ENCODE results near the gene GOLGA6A. TPM values are rescaled to one million over a fixed set of nuclear protein-coding genes. Genes with fewer than 3 reads are reported as not detected.

Gene GOLGA6A
- total and polyA plus RNA-seq, 2 of the 13 experiments (the other 11 are each of a cell fraction or from before 2014, with no cell fraction given): 0.04 to 0.22 TPM

DNA sequence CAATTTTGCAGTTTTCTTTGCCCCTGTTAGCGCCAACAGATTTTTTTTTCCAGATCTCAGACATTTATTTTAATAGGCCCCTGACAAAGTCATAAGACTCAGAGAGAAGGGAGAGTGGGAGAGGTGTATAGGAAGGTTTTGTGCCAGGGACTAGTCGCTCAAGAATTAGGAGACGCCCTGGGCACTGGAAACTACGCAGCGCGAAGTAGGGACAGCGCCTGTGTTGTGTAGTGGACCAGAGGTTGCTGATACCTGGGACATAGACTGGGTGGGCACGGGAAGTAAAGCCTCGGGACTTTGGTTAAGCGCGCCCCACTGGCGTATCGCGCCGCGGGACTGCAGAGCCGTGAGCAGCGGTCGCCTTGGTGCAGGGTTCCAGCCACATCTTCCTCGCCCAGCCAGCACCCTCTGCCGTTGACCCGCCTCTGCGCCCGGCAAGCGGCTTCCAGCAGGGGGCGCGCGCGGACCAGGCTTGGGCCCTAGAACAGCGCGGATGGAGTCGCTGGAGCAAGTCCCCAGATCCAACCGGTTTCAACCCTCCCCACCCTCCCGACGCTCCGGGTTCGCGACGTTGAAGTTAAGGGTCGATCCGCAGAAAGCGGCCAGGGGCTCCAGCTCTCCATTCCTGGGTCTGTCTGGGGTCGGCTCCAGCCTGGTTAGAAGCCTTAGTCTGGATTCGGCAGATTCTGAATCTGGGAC lies 45.1 kb upstream of the GOLGA6A start (continued):
- TF ChIP-seq, protein P1, sequence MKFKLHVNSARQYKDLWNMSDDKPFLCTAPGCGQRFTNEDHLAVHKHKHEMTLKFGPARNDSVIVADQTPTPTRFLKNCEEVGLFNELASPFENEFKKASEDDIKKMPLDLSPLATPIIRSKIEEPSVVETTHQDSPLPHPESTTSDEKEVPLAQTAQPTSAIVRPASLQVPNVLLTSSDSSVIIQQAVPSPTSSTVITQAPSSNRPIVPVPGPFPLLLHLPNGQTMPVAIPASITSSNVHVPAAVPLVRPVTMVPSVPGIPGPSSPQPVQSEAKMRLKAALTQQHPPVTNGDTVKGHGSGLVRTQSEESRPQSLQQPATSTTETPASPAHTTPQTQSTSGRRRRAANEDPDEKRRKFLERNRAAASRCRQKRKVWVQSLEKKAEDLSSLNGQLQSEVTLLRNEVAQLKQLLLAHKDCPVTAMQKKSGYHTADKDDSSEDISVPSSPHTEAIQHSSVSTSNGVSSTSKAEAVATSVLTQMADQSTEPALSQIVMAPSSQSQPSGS (CRISPR knock-in tag; IDR thresholded peaks at IDR 0.05): no peak
- no peak for TF ChIP-seq ZNF7 (CRISPR knock-in tag; IDR thresholded peaks at IDR 0.05)
- TF ChIP-seq ZNF720 (CRISPR knock-in tag; IDR thresholded peaks at IDR 0.05): no peak
- TF ChIP-seq, protein P2, sequence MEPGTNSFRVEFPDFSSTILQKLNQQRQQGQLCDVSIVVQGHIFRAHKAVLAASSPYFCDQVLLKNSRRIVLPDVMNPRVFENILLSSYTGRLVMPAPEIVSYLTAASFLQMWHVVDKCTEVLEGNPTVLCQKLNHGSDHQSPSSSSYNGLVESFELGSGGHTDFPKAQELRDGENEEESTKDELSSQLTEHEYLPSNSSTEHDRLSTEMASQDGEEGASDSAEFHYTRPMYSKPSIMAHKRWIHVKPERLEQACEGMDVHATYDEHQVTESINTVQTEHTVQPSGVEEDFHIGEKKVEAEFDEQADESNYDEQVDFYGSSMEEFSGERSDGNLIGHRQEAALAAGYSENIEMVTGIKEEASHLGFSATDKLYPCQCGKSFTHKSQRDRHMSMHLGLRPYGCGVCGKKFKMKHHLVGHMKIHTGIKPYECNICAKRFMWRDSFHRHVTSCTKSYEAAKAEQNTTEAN (CRISPR knock-in tag; conservative IDR thresholded peaks at IDR 0.05): no peak
- TF ChIP-seq ZNF484 (CRISPR knock-in tag; IDR thresholded peaks at IDR 0.05; ENCODE audit: borderline replicate concordance, low read depth): no peak
- no peak for TF ChIP-seq SMAD9 (CRISPR knock-in tag; IDR thresholded peaks at IDR 0.05)
- TF ChIP-seq, protein P3, sequence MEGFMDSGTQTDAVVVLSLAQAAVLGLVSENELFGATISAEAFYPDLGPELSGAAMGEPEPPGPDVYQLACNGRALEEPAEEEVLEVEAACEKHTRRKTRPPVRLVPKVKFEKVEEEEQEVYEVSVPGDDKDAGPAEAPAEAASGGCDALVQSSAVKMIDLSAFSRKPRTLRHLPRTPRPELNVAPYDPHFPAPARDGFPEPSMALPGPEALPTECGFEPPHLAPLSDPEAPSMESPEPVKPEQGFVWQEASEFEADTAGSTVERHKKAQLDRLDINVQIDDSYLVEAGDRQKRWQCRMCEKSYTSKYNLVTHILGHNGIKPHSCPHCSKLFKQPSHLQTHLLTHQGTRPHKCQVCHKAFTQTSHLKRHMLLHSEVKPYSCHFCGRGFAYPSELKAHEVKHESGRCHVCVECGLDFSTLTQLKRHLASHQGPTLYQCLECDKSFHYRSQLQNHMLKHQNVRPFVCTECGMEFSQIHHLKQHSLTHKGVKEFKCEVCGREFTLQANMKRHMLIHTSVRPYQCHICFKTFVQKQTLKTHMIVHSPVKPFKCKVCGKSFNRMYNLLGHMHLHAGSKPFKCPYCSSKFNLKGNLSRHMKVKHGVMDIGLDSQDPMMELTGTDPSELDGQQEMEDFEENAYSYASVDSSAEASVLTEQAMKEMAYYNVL (CRISPR knock-in tag; IDR thresholded peaks at IDR 0.05; ENCODE audit: borderline replicate concordance): no peak
- TF ChIP-seq, protein P4, sequence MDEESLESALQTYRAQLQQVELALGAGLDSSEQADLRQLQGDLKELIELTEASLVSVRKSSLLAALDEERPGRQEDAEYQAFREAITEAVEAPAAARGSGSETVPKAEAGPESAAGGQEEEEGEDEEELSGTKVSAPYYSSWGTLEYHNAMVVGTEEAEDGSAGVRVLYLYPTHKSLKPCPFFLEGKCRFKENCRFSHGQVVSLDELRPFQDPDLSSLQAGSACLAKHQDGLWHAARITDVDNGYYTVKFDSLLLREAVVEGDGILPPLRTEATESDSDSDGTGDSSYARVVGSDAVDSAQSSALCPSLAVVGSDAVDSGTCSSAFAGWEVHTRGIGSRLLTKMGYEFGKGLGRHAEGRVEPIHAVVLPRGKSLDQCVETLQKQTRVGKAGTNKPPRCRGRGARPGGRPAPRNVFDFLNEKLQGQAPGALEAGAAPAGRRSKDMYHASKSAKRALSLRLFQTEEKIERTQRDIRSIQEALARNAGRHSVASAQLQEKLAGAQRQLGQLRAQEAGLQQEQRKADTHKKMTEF (CRISPR knock-in tag; IDR thresholded peaks at IDR 0.05): no peak
- TF ChIP-seq THYN1 (CRISPR knock-in tag; IDR thresholded peaks at IDR 0.05; ENCODE audit: borderline replicate concordance, low read depth): no peak
- TF ChIP-seq CCDC6 (CRISPR knock-in tag; IDR thresholded peaks at IDR 0.05): no peak
- TF ChIP-seq ZNF180 (CRISPR knock-in tag; IDR thresholded peaks at IDR 0.05; ENCODE audit: borderline replicate concordance, low read depth): no peak
- no peak for TF ChIP-seq SP4 (CRISPR knock-in tag; IDR thresholded peaks at IDR 0.05)
- no peak for TF ChIP-seq ZNF747 (CRISPR knock-in tag; IDR thresholded peaks at IDR 0.05; ENCODE audit: borderline replicate concordance)
- no peak for TF ChIP-seq KAT2B (IDR thresholded peaks at IDR 0.05; ENCODE audit: borderline replicate concordance, low read depth, low read length)
- TF ChIP-seq ZKSCAN1 (IDR thresholded peaks at IDR 0.05; ENCODE audit: low read length): no peak; the same call in 1 of the 2 replicates
- TF ChIP-seq ZNF326 (CRISPR knock-in tag; IDR thresholded peaks at IDR 0.05; ENCODE audit: borderline replicate concordance): no peak
- no peak for TF ChIP-seq ZFP36L2 (CRISPR knock-in tag; IDR thresholded peaks at IDR 0.05)
- TF ChIP-seq ZNF562 (CRISPR knock-in tag; IDR thresholded peaks at IDR 0.05; ENCODE audit: borderline replicate concordance): no peak
- no peak for TF ChIP-seq SIN3A (IDR thresholded peaks at IDR 0.05; ENCODE audit: borderline replicate concordance, low read depth, low read length)
- TF ChIP-seq, protein P5, sequence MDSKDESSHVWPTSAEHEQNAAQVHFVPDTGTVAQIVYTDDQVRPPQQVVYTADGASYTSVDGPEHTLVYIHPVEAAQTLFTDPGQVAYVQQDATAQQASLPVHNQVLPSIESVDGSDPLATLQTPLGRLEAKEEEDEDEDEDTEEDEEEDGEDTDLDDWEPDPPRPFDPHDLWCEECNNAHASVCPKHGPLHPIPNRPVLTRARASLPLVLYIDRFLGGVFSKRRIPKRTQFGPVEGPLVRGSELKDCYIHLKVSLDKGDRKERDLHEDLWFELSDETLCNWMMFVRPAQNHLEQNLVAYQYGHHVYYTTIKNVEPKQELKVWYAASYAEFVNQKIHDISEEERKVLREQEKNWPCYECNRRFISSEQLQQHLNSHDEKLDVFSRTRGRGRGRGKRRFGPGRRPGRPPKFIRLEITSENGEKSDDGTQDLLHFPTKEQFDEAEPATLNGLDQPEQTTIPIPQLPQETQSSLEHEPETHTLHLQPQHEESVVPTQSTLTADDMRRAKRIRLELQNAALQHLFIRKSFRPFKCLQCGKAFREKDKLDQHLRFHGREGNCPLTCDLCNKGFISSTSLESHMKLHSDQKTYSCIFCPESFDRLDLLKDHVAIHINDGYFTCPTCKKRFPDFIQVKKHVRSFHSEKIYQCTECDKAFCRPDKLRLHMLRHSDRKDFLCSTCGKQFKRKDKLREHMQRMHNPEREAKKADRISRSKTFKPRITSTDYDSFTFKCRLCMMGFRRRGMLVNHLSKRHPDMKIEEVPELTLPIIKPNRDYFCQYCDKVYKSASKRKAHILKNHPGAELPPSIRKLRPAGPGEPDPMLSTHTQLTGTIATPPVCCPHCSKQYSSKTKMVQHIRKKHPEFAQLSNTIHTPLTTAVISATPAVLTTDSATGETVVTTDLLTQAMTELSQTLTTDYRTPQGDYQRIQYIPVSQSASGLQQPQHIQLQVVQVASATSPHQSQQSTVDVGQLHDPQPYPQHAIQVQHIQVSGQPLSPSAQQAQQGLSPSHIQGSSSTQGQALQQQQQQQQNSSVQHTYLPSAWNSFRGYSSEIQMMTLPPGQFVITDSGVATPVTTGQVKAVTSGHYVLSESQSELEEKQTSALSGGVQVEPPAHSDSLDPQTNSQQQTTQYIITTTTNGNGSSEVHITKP (CRISPR knock-in tag; IDR thresholded peaks at IDR 0.05; ENCODE audit: low read depth): no peak

Data from HepG2 (cell line).